ENCODE measurements around the gene CAPS.

DNA sequence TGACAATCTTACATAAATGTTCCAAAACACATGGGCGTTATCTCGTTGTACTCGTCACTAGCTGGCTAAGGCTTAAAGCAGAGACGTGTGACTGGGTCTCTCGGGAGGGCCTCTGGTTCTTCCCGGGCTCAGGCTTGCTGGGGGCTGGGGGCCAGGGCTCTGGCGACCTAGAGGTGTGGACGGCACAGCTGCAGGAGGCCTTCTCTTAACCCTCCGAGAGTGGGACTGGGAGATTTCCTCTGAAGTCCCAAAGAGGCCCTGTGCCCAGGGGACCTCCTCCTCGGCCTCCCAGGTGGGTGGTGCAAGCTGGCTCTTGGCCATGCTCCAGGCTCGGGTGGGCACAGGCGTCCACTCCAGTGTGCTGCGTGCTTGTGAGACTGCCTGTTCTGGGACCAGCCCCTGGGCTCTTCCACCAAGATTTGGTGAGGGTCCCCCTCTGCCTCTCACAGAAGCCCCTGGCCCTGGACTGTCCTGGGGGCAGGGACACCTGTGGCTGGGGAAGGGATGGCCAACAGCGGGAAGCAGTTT is 2.2 kb downstream of the CAPS start:
- TF ChIP-seq YY1 (IDR thresholded peaks at IDR 0.05; ENCODE audit: insufficient read depth, insufficient read length) = no peak
- TF ChIP-seq SUZ12 (IDR thresholded peaks at IDR 0.05; ENCODE audit: extremely low read depth, insufficient read depth, insufficient read length) = no peak

Measured in NT2/D1 (cell line).